Stimulated activated CD4-positive, alpha-beta T cell treated with anti-CD3 and anti-CD28 coated beads, Interleukin-1b, Interleukin-23, amount 100 ng/mL, for 48 hours (primary cell): ENCODE data around the gene BACH2.

Source experiments
- DNase-seq: peaks from one replicate; pipeline ENCODE4 v3.0.0-alpha.2; 2020

The BACH2 gene

GRCh38 chr6:90015883-90016282 is 280.8 kb downstream of the BACH2 start:
- DNase-seq: no peak

GRCh38 chr6:90008908-90009501 is 287.6 kb downstream of the BACH2 start:
- DNase-seq: no peak

GRCh38 chr6:90008189-90008907 is 288.3 kb downstream of the BACH2 start:
- peak; percentile 33 for DNase-seq

GRCh38 chr6:90005048-90005827 is 291.4 kb downstream of the BACH2 start:
- no peak for DNase-seq

GRCh38 chr6:90004511-90004910 is 292.1 kb downstream of the BACH2 start:
- no peak for DNase-seq

GRCh38 chr6:90003941-90004340 is 292.7 kb downstream of the BACH2 start:
- DNase-seq: no peak

- no peak for DNase-seq
These were observed 293.4 kb downstream of the BACH2 start for GRCh38 chr6:90003069-90003795.

- DNase-seq: peak; percentile 75
These were observed 295.5 kb downstream of the BACH2 start for GRCh38 chr6:90000864-90001731.

- DNase-seq: no peak
These were observed 296.5 kb downstream of the BACH2 start for GRCh38 chr6:89999945-90000825.

- peak; percentile 48 for DNase-seq
These were observed 297.5 kb downstream of the BACH2 start for GRCh38 chr6:89999154-89999553.

- no peak for DNase-seq
These were observed 298.9 kb downstream of the BACH2 start for GRCh38 chr6:89997456-89998445.

- no peak for DNase-seq
These were observed 303.2 kb downstream of the BACH2 start for GRCh38 chr6:89993411-89993810.

- DNase-seq: no peak
These were observed 303.8 kb downstream of the BACH2 start for GRCh38 chr6:89992818-89993217.

GRCh38 chr6:89989742-89990141 is 306.9 kb downstream of the BACH2 start:
- no peak for DNase-seq

GRCh38 chr6:89987830-89988229 is 308.8 kb downstream of the BACH2 start:
- DNase-seq: no peak

GRCh38 chr6:89987140-89987539 is 309.5 kb downstream of the BACH2 start:
- peak; percentile 51 for DNase-seq

GRCh38 chr6:89986650-89987074 is 310.0 kb downstream of the BACH2 start:
- DNase-seq: no peak

GRCh38 chr6:89985751-89986493 is 310.7 kb downstream of the BACH2 start:
- DNase-seq: no peak
